ENCODE results near the gene AIFM3. TPM values are rescaled to one million over a fixed set of nuclear protein-coding genes. Genes with fewer than 3 reads are reported as not detected.

AIFM3 gene
- total RNA-seq, 1 donor from 2014 or later, result 0.13 TPM

GRCh38 chr22:20975541-20976290 lies 8.7 kb downstream of the AIFM3 start:
- DNase-seq (ENCODE audit: low read depth in 2 of 2), result no peak

GRCh38 chr22:20976291-20976877 lies 9.3 kb downstream of the AIFM3 start:
- no peak for DNase-seq (ENCODE audit: low read depth in 2 of 2)

GRCh38 chr22:20977019-20977418 lies 10.0 kb downstream of the AIFM3 start:
- no peak for DNase-seq (ENCODE audit: low read depth in 2 of 2)

- DNase-seq (ENCODE audit: low read depth in 2 of 2), result no peak
These were observed 10.6 kb downstream of the AIFM3 start for GRCh38 chr22:20977516-20978170.

- no peak for DNase-seq (ENCODE audit: low read depth in 2 of 2)
These were observed 11.4 kb downstream of the AIFM3 start for GRCh38 chr22:20978419-20978818.

- peak; percentile 43 to 85 for DNase-seq (ENCODE audit: low read depth in 2 of 2)
These were observed 12.3 kb downstream of the AIFM3 start for GRCh38 chr22:20979243-20979809.

GRCh38 chr22:20979940-20980453 lies 12.9 kb downstream of the AIFM3 start:
- DNase-seq (ENCODE audit: low read depth in 2 of 2), result no peak

- no peak for DNase-seq (ENCODE audit: low read depth in 2 of 2)
These were observed 13.5 kb downstream of the AIFM3 start for GRCh38 chr22:20980523-20980922.

GRCh38 chr22:20980938-20981722 lies 14.1 kb downstream of the AIFM3 start:
- DNase-seq (ENCODE audit: low read depth in 2 of 2), result no peak

- DNase-seq (ENCODE audit: low read depth in 2 of 2), result peak; percentile 54 to 86
These were observed 14.9 kb downstream of the AIFM3 start, which contains the start of gene LZTR1 for GRCh38 chr22:20981787-20982562. TSS of gene LZTR1 (plus strand) at chr22:20982297. CDS start at chr22:20982372, 75 bp downstream.

- DNase-seq (ENCODE audit: low read depth in 2 of 2), result no peak
These were observed 15.5 kb downstream of the AIFM3 start for GRCh38 chr22:20982563-20982882.

- no peak for DNase-seq (ENCODE audit: low read depth in 2 of 2)
These were observed 16.2 kb downstream of the AIFM3 start for GRCh38 chr22:20983081-20983771.

GRCh38 chr22:20985720-20986119 lies 18.7 kb downstream of the AIFM3 start:
- no peak for DNase-seq (ENCODE audit: low read depth in 2 of 2)

- no peak for DNase-seq (ENCODE audit: low read depth in 2 of 2)
These were observed 19.3 kb downstream of the AIFM3 start for GRCh38 chr22:20986365-20986764.

GRCh38 chr22:20987375-20987774 lies 20.3 kb downstream of the AIFM3 start:
- DNase-seq (ENCODE audit: low read depth in 2 of 2), result no peak

GRCh38 chr22:20988573-20989322 lies 21.7 kb downstream of the AIFM3 start:
- no peak for DNase-seq (ENCODE audit: low read depth in 2 of 2)

GRCh38 chr22:20989323-20990138 lies 22.5 kb downstream of the AIFM3 start:
- DNase-seq (ENCODE audit: low read depth in 2 of 2), result no peak

All from dermis microvascular lymphatic vessel endothelial cell (primary cell).